ENCODE results near the gene NETO1.

The NETO1 gene

DNA sequence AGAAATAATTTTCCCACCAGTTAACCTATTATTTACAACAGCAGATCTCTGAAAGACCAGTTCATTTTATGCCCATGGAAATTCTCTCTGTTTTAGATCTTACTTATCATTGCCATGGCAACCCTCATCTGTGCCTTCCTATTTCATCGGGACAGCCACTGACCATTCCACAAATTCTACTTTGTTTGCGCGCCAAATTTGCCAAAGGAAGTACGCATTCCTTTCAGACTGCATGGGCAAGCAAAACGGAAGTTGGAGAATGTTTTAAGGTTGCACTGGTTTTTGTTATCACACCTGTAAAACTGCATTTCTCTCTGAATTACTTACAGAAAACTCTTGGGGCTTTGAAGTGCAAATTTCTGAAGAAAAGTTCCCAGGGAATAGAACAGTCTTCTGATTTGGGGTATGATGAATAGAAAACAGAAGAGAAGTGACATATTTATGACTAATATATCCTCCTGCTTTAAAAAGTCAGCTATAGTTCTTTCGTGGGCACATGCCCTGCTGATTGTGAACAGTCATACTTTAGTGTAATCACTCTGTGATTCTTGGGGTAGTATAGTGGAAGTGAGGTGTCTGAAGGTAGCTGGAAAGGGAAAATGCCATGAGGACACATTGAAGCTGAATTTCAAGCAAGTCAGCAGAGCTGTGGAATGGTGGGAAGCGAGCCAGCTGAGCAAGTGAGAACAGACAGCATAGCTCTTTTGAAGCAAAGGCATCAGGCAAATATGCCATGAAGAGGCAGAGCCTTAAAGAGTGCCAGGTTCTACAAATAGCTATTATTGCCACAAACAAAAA is 20.9 kb downstream of the NETO1 start:
- DNase-seq (ENCODE audit: low read depth), result no peak

- DNase-seq (ENCODE audit: low read depth), result no peak
These were observed 24.0 kb downstream of the NETO1 start for GRCh38 chr18:72843743-72844142.

GRCh38 chr18:72840109-72840508 is 27.7 kb downstream of the NETO1 start:
- no peak for DNase-seq (ENCODE audit: low read depth)

- no peak for DNase-seq (ENCODE audit: low read depth)
These were observed 33.1 kb downstream of the NETO1 start for GRCh38 chr18:72834731-72835130.

- no peak for DNase-seq (ENCODE audit: low read depth)
These were observed 34.3 kb downstream of the NETO1 start for GRCh38 chr18:72833471-72833870.

GRCh38 chr18:72830109-72830508 is 37.7 kb downstream of the NETO1 start:
- no peak for DNase-seq (ENCODE audit: low read depth)

DNA sequence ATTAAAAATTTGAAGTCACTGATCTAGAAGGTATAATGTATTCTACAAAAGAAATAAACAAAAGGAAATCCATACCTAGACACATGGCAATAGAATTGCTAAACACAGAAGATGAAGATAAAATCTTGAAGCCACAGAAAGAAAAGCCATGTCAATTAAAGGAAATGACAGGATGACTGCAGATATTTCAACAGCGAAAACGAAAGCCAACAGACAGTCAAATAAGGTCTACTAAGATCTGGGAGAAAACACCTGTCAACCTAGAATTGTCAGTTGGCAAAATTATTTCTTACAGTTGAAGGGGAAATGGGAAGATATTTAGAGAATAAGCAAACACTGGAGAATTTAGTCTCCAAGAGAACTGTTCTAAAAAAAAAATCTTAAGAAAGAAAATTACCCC is 39.2 kb downstream of the NETO1 start:
- no peak for DNase-seq (ENCODE audit: low read depth)

DNA sequence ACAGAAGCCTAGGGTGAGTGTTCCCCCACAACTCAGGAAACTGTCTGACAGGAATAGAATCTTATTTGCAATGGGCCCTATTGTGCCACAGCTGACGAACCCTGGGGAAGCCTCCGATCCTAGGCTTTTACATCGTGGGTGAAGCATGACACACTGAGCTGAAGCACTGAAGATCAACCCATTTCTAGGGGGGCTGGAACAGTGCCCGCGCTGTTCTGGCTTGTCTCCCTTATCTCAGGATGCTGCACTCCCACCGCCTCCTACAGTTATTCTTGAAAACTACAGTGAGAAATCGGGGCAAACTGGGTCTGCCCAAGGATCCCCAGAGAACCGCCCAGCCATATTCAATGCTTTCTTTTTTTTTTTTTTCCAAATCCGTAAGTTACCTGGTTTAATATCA is 41.1 kb downstream of the NETO1 start:
- no peak for DNase-seq (ENCODE audit: low read depth)

- DNase-seq (ENCODE audit: low read depth), result no peak
These were observed 44.4 kb downstream of the NETO1 start for GRCh38 chr18:72823345-72823744.

DNA sequence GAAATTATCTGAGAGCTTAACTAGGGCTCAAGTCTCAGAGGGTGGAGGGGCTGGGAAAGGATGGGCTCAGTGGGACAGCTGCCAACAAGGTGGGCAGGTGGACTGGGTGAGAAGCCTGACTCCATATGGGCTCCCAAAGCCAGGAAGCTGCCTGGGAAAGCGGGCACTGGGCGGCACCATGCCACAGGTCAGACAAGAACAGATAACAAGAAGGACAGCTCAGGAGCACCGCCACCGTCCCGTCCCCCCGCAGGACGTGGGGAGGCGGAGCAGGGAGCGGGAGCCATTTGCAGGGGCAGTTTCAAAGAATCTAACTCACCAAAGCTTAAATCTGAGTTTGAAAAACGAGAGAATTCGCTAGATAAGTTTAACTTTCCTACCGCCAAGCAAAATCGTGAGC is 45.6 kb downstream of the NETO1 start:
- DNase-seq (ENCODE audit: low read depth), result no peak

DNA sequence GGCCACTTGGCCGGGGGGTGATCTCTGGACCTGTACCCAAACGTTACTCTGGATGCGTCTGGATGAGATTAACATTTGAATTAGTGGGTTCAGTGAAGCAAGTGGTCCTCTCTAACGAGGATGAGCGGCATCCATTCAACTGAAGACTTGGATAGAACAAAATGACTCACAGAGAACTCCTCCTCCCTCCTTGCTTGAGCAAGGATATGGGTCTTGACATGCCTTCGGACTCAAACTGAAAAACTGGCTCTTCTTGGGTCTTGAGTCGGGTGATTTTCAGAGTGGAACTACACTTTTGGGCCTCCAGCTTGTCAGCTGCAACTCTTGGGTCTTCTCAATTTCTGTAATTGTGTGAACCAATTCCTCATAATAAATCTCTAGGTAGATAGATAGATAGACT is 47.2 kb downstream of the NETO1 start:
- no peak for DNase-seq (ENCODE audit: low read depth)

GRCh38 chr18:72819050-72819449 is 48.7 kb downstream of the NETO1 start:
- DNase-seq (ENCODE audit: low read depth), result no peak

- no peak for DNase-seq (ENCODE audit: low read depth)
These were observed 56.7 kb downstream of the NETO1 start for GRCh38 chr18:72811047-72811446.

- DNase-seq (ENCODE audit: low read depth), result no peak
These were observed 59.1 kb downstream of the NETO1 start for GRCh38 chr18:72808680-72809079.

GRCh38 chr18:72799106-72799505 is 68.7 kb downstream of the NETO1 start:
- no peak for DNase-seq (ENCODE audit: low read depth)

DNA sequence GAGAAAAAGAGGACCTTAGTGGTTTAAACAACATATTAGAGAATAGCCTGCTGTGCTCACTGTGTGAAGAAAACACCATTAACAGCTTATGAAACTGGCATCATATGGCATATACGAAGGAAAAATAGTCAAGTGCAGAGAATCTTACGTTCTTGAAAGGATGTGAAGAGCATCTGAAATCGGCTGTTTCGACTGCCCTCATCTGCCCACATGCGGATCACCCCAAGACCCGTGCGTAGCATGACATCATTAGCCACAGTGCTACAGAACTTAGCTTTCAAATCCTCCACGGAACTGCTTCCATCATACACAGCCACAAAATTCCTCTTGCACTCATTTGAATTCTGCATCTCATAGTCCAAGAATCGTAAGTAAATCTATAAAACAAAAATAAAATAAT is 84.3 kb downstream of the NETO1 start:
- DNase-seq (ENCODE audit: low read depth), result no peak

GRCh38 chr18:72774914-72775313 is 92.9 kb downstream of the NETO1 start:
- DNase-seq (ENCODE audit: low read depth), result no peak

GRCh38 chr18:72772916-72773315 is 94.9 kb downstream of the NETO1 start:
- no peak for DNase-seq (ENCODE audit: low read depth)

GRCh38 chr18:72768681-72769229 is 99.0 kb downstream of the NETO1 start:
- DNase-seq (ENCODE audit: low read depth), result no peak

GRCh38 chr18:72762515-72763122 is 105.2 kb downstream of the NETO1 start:
- DNase-seq (ENCODE audit: low read depth), result no peak

DNA sequence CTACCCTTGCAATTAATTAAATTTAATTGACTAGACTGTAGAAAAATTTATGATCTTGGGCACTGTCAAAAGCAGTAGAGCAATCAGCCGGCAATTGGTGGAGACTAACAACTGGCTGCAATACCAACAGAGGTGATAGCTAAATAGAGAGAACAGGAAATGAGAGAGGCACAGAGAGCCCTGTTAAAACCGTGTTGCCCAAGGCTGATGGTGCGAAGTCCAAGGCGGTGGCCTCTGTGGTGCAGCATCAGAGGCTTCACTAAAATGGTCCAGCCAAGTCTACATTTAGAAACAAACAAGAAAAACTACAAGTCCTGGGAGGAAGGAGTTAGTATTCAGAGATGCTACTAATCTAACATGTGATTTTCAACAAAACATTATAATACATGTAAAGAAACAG is 115.6 kb downstream of the NETO1 start:
- no peak for DNase-seq (ENCODE audit: low read depth)

DNA sequence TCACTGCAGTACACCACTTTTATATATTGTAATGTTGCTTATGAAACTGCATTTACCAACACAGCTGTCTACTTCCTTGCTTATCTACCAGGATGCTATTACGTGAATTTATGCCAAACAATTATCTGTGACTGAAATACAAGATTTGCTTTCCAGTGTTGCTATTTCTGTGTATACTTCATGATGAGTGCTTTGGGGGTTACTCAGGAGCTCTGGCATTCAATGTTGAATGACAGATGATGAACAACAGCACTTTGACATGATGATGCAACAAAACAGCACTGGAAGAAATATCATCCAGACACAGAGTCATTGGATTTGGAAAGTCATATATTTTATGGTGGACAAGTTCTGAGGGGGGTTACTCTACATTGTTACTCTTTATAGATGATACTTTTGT is 125.8 kb downstream of the NETO1 start:
- no peak for DNase-seq (ENCODE audit: low read depth)

GRCh38 chr18:72738136-72738535 is 129.7 kb downstream of the NETO1 start:
- no peak for DNase-seq (ENCODE audit: low read depth)

DNA sequence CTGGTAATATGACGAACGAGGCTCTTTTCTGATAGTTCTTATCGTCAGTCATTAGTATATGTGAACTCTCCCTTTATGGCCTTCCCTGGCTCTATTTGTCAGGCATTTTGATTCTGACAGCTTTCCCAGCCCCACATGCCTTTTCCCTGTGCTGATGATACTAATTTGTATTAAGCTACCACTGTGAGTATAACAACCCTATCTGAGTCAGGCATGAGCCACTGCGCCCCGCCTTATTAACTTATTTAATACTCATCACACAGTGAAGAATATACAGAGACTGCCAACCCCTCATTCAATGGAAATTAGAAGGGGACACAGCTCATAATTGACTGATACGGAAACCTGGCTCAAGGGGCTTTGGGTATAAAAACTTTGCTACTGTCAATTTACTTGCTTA is 140.0 kb downstream of the NETO1 start:
- no peak for DNase-seq (ENCODE audit: low read depth)

All from activated T-helper 9 cell treated with anti-CD3 and anti-CD28 coated beads, Interleukin-2, amount 50 U/mL, for 16 hours (primary cell).